Stromal cell of bone marrow (primary cell): ENCODE data around the gene ABHD8.

ENCODE experiments used
- DNase-seq: peaks from one replicate; pipeline ENCODE4 v3.0.0-alpha.2; 2012; ENCODE audit warnings: low read depth

The ABHD8 gene, protein sequence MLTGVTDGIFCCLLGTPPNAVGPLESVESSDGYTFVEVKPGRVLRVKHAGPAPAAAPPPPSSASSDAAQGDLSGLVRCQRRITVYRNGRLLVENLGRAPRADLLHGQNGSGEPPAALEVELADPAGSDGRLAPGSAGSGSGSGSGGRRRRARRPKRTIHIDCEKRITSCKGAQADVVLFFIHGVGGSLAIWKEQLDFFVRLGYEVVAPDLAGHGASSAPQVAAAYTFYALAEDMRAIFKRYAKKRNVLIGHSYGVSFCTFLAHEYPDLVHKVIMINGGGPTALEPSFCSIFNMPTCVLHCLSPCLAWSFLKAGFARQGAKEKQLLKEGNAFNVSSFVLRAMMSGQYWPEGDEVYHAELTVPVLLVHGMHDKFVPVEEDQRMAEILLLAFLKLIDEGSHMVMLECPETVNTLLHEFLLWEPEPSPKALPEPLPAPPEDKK

DNA sequence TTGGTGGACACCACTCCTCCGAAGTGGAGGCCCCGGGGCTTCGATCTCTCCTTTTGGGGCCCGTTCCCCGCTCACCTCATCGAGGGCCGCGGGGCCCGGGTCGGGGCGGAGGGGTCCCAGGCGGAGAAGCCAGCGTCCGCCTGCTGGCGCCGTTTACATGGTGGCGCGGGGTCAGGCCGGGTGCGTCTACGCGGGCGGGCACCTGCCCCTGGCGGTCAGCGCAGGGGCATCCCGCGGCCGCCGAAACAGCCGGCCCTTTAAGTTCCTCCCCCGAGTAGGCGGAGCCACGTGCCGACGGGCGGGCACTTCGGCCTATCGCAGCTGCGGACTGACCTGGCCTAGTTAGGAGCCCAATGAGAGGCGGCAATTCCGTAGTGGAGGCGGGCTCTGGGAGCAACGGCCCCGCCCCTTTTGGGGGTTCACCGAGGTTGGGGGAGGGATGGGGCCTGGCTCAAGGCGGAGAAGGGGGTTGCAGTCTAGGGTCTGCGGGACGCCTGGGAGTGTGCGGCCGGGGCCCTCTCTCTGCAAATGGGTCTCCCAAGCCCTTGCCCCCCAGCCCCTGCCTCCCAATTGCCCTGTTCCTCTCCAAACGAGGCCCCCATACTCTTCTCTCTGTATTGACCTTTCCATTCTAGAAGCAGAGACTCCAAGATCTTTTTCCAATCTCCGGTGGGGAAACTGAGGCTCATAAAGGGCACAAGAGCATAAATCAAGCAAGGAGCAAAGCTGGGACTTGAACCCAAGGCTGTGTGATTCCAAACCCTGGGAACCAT is at the start of gene ABHD8:
TSS of gene ABHD8 (minus strand) at position 259 of the 773 bp plus-strand sequence. CDS start 1,809 bp downstream, outside the sequence.
- DNase-seq: peak; percentile 89

DNA sequence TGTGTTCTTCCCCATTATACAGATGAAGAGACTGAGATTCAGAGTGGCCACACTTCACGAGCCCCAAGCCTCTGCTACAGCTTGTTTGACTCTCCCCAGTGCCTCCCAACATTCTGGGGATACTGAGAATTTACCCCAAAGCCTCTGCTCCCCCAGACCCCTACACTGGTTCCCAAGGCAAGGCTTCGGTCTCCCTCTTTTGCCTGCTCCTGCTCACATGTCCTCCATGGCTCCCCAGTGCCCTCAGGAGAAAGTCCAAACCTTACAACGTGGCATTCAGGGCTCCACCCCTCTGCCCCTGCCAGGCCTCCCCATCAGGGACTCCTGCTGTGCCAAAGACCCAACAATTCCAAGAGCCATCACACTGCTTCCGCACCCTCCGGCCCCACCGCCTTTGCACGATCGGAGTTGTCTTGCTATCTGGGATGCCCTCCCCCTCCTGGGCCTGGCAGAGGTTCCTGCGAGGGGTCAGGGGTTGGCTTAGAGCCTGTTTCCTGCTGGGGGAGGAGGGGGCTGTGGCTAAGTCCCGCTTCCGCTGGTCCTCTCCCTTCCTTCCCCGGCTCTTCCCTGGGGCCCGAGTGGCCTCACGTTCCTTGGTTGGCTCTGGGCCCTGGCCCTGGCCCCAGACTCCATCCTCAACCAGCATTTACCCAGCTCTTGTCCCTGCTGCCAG is 49.5 kb upstream of the ABHD8 start:
- no peak for DNase-seq

DNA sequence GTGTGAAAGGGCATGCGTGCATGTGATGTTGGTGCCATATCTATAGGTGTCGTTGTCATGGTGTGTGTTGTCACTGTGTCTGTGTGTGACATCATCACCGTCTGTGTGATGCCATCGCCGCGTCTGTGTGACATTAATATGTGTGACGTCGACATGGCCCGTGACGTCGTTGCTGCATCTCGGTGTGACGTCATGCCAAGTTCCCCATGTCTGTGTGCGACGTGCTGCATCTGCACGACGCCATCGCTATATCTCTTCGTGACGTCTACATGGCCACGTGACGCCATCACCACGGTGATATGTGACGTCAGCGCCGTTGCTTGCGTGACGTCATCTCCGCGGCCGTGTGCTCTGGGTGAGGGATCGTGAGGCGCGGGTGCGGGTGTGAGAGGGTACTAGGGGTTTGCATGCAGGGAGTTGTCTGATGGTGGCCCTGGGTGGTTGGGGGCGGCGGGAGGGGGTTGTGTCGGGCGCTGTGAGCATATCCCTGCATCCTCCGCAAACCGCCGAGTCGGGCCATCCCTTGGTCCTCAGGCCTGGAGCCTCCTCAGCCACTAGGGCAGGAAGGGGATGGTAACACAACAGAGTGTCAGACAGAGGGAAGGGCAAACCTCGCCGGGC is 48.7 kb upstream of the ABHD8 start:
- DNase-seq: no peak

DNA sequence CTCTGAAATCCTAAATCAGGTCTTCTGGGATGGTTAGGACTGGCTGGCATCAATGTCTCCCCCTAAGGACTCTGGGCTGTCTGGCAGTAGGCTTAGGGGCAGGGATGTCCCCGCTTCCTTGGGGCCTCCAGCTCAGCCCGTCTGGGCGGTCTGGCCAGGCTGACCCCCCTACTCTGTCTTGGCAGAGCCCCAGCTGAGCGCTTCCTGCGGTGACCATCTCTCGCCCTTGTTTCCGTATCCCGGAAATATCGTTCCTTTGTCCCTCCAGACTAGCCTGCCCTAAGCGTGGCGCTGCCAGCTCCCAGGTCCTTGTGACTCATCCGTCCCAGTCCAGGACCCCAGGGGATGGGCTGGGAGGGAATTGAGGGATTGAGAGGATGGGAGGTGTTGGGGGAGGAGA is 45.5 kb upstream of the ABHD8 start:
- no peak for DNase-seq

DNA sequence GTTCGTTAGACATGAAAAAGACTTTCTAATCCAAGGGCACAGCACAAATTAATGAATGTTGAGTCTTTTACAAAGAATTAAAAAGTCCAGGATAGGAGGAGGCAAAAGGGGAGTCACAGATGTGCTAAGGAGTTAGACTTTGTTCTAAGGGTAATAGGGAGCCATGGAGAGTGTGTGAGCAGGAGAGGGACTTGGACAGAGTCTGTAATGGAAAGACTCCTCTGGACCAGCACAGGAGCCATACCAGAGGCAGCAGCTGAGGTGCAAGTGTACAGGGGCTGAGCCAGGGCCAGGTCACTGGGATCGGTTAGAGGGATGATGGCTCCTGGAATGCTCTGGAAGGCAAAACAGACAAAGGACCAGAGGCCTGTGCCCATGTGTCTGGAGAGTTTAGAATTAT is 44.7 kb upstream of the ABHD8 start:
- no peak for DNase-seq

DNA sequence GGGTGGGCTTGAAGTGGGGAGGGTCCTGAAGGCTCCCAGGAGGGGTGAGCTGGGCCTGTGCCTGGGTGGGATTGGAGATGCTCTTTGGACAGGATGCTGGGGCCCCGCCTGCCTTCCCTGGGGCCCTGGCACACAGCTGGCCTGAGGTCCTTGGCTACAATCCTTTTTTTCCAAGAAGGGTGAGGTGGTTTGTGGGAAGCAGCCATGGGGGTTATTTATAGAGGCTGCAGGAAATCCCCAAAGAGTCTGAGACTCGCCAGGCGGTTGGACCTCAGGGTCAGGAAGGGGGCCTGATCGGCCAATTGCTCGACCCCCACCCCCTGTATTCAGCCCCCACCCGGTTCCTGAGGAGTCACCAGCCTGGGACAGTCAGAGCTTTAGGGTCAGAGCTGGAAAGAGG is 44.1 kb upstream of the ABHD8 start:
- no peak for DNase-seq

DNA sequence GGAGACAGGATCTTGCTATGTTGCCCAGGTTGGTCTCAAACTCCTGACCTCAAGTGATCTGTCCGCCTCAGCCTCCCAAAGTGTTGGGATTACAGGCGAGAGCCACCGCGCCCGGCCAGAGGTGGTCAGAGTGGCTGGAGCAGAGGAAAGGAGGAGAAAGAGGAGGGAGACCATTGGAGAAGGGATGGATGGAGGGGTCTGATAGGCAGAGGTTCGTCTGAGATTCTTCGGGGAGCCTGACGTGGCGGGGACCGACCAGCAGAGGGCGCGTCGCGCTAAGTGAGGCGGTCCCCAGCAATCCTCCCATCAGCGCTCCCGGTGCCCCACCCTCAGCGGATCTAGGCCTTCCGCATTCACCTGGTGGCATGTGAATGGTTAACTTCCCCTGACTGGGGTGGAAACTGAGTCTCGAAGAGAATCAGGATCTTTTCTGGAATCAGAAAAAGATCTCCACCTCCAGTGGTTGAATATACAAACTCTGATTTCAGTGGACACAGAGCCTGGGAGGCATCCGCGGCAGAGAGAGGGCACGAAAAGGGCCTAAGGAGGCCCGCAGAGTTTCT is 43.0 kb upstream of the ABHD8 start:
- no peak for DNase-seq

GRCh38 chr19:17341845-17342244 is 38.6 kb upstream of the ABHD8 start:
- DNase-seq: no peak

GRCh38 chr19:17341386-17341785 is 38.2 kb upstream of the ABHD8 start:
- DNase-seq: no peak

DNA sequence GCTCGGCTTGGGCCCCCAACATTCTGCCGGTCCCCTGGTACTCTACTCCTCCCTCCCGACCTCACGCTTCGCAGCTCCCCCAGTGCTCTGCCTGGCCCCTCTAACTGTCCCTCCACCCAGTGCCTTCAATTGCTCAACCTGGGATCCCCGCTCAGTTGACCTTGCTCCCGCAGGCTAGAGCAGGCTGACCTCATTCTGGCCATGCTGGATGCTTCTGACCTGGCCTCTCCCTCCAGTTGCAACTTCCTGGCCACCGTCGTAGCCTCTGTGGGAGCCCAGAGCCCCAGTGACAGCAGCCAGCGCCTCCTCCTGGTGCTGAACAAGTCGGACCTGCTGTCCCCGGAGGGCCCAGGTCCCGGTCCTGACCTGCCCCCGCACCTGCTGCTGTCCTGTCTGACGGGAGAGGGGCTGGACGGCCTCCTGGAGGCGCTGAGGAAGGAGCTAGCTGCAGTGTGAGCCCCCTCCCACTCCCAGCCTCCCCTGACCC is 37.7 kb upstream of the ABHD8 start:
- no peak for DNase-seq

DNA sequence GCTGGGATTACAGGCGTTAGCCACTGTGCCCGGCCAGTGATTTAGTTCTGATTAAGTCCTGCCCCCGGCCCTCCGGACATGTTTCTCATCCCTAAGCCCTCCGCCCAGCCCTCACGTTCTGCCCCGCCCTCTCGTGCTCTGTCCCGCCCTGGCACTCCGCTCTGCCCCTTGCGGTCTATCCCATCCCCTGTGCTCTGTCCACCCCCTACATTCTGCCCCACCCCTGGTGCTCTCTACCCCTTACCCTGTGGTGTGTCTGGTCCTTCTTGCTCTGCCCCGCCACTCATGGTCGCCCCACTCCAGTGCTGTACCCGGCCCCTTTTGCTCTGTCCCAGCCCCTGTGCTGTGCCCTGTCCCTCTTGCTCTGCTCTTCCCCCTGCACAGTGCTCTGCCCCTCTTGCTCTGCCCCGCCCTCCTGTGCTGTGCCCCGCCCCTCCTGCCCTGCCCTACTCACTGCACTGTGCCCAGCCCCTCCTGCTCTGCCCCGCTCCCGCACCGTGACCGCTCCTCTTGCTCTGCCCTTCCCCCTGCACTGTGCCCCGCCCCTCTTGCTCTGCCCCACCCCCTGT is 37.2 kb upstream of the ABHD8 start:
- no peak for DNase-seq

DNA sequence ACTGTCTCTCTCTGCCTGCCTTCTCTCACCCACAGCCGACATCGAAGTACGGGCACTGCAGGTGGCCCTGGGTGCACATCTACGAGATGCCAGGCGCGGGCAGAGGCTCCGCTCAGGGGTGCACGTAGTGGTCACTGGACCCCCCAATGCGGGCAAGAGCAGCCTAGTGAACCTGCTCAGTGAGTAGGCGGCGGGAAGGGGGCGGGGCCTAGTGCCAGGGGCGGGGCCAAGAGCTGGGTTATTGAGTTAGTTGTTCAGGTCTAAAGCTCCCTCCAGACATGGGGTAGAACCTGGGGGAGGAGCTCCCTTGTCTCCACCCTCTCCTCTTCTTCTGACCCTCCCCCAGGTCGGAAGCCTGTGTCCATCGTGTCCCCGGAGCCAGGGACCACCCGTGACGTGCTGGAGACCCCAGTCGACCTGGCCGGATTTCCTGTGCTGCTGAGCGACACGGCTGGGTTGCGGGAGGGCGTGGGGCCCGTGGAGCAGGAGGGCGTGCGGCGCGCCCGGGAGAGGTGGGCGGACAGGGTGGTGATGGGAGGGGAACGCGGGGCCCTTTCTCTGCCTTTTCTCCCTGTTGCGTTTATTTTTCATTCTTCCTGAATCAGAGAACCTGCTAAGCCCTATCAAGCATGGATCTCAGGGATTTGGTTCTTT is 36.0 kb upstream of the ABHD8 start:
- no peak for DNase-seq

DNA sequence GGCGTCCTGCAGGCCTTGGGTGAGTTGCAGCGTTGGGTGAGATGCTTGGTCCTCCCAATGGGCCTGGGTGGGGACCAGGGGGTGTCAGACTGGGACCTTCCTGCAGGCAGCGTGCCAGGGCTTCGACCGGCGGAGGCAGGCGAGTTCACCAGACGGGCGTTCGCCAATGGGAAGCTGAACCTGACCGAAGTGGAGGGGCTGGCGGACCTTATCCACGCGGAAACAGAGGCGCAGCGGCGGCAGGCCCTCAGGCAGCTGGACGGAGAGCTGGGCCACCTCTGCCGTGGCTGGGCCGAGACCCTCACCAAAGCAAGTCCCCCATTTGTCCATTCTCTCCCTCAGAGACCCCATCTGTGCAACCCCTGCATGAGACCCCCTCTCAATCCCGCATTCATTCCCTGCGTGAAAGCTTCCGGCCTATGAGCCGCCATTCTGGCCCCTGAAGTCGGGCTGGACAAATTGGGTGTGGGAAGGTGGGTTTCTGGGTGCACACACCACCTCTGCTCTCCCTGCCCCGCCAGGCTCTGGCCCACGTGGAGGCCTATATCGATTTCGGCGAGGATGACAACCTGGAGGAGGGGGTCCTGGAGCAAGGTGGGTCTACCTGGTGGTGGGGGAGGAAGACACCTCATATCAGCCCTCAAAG is 35.3 kb upstream of the ABHD8 start:
- no peak for DNase-seq

GRCh38 chr19:17337675-17338432 is 34.6 kb upstream of the ABHD8 start:
- DNase-seq: no peak

DNA sequence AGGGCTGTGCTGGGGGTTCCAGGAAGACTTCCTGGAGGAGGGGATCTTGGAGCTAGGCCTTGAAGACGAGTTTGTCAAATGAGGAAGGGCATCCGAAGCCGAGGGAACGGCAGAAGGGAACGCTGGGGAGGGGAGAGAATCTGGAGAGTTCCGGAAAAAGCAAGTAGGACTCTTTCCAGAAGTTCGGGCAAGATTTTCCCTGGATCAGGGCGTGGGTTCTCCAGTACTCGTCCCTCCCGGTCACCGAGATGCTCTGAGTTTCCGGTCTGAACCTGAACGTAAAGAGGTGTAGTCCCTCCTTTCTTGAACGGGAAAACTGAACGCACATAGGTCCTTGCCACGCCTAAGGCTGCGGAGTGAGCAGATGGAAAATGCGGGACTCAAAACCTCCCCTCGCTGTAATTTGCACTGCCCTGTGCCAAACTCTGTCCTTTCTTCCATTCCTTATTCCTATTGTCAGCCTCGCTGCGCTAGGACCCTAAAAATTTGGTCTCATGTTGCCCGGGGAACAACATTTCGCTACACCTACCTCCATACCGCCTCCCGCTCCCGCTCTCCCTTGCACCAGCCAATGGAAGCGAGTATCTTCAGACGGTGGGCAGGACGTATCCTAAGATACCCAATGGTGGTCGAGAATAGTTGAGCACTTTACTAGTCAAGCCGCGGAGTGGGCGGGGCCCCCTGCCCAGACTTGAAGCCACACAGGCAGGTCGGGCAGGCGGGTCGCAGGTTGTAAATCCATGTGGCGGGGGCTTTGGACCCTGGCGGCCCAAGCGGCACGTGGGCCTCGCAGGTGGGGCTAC is 33.8 kb upstream of the ABHD8 start, which contains the start of gene GTPBP3:
TSS of gene GTPBP3 (plus strand) at position 682 of the 803 bp plus-strand sequence. CDS start at position 741, 59 bp downstream.
- DNase-seq: peak; percentile 98

DNA sequence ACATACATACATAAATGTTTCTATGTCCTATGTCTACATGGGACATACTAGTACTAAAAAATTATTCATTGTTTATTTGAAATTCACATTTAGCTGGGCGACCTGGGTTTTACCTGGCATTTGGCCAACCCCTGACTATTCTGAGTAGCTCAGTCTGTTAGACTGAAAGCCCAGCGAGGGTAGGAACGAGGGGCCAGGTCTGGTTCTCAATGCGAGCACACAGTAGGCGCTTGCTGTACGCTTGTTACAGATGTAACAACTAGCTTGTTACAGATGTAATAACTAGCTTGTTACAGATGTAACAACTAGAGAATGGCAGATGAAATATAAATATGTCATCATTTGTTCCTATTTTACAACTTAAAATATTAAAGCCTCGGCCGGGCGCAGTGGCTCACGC is 32.4 kb upstream of the ABHD8 start:
- no peak for DNase-seq

- DNase-seq: peak; percentile 98
These were observed 31.5 kb upstream of the ABHD8 start, which contains the start of gene ANO8 for GRCh38 chr19:17334414-17335409. TSS of gene ANO8 (minus strand) at chr19:17334855. CDS start at chr19:17334670, 185 bp downstream.
